GM21390 (cell line): ENCODE results near the gene LCE1C.

Experiments used
- ATAC-seq: cut with Tn5 transposase; IDR thresholded peaks from one replicate; pipeline ENCODE4 v1.9.1; 2021; ENCODE audit not compliant: unreplicated experiment

Gene LCE1C

GRCh38 chr1:152806576-152806975 lies at the start of gene LCE1C:
LCE1C (minus strand) TSS chr1:152806651; CDS start chr1:152805478, 1,173 bp downstream.
- no peak for ATAC-seq

GRCh38 chr1:152855661-152856060 lies 49.2 kb upstream of the LCE1C start:
- ATAC-seq: no peak

GRCh38 chr1:152842556-152842955 lies 36.1 kb upstream of the LCE1C start, which contains the start of gene LCE6A:
LCE6A (plus strand) TSS chr1:152842856; CDS start chr1:152843521, 665 bp downstream.
- ATAC-seq: no peak

- no peak for ATAC-seq
These were observed 30.4 kb upstream of the LCE1C start for GRCh38 chr1:152836870-152837269.

GRCh38 chr1:152827173-152827572 lies 20.7 kb upstream of the LCE1C start, which contains the start of gene LCE1A:
LCE1A (plus strand) TSS chr1:152827473; CDS start chr1:152827473, 0 bp downstream.
- no peak for ATAC-seq

GRCh38 chr1:152824964-152825363 lies 18.5 kb upstream of the LCE1C start:
- ATAC-seq: no peak

GRCh38 chr1:152823294-152823693 lies 16.8 kb upstream of the LCE1C start:
- ATAC-seq: no peak

- ATAC-seq: no peak
These were observed 10.9 kb upstream of the LCE1C start for GRCh38 chr1:152817309-152817708.

- ATAC-seq: no peak
These were observed 5.2 kb upstream of the LCE1C start, which contains the start of gene LCE1B for GRCh38 chr1:152811671-152812070. LCE1B (plus strand) TSS chr1:152811971; CDS start chr1:152812447, 476 bp downstream.

- ATAC-seq: no peak
These were observed 4.6 kb upstream of the LCE1C start for GRCh38 chr1:152811050-152811449.

GRCh38 chr1:152801333-152801732 lies 5.1 kb downstream of the LCE1C start:
- ATAC-seq: no peak

- ATAC-seq: no peak
These were observed 10.0 kb downstream of the LCE1C start, which contains the start of gene LCE1D for GRCh38 chr1:152796421-152796820. LCE1D (plus strand) TSS chr1:152796721; CDS start chr1:152797795, 1,074 bp downstream.

GRCh38 chr1:152795686-152796085 lies 10.8 kb downstream of the LCE1C start:
- no peak for ATAC-seq

GRCh38 chr1:152786077-152786476 lies 20.4 kb downstream of the LCE1C start, which contains the start of gene LCE1E:
LCE1E (plus strand) TSS chr1:152786257; CDS start chr1:152787300, 1,043 bp downstream.
- ATAC-seq: no peak

GRCh38 chr1:152783095-152783494 lies 23.4 kb downstream of the LCE1C start:
- ATAC-seq: no peak

- ATAC-seq: no peak
These were observed 28.8 kb downstream of the LCE1C start for GRCh38 chr1:152777510-152778137.

GRCh38 chr1:152776361-152776760 lies 30.1 kb downstream of the LCE1C start:
- ATAC-seq: no peak

- ATAC-seq: no peak
These were observed 31.6 kb downstream of the LCE1C start, which contains the start of gene LCE1F for GRCh38 chr1:152774875-152775274. LCE1F (plus strand) TSS chr1:152775140; CDS start chr1:152776372, 1,232 bp downstream.

GRCh38 chr1:152770411-152770810 lies 36.0 kb downstream of the LCE1C start:
- no peak for ATAC-seq

- ATAC-seq: no peak
These were observed 37.5 kb downstream of the LCE1C start for GRCh38 chr1:152768847-152769533.

GRCh38 chr1:152761609-152762213 lies 44.7 kb downstream of the LCE1C start:
- no peak for ATAC-seq
